ENCODE data around the gene MYO7B. TPM values are rescaled to one million over a fixed set of nuclear protein-coding genes. Genes with fewer than 3 reads are reported as not detected.

MYO7B gene
- total RNA-seq, 1 donor from 2014 or later, result 0.44 TPM

DNA sequence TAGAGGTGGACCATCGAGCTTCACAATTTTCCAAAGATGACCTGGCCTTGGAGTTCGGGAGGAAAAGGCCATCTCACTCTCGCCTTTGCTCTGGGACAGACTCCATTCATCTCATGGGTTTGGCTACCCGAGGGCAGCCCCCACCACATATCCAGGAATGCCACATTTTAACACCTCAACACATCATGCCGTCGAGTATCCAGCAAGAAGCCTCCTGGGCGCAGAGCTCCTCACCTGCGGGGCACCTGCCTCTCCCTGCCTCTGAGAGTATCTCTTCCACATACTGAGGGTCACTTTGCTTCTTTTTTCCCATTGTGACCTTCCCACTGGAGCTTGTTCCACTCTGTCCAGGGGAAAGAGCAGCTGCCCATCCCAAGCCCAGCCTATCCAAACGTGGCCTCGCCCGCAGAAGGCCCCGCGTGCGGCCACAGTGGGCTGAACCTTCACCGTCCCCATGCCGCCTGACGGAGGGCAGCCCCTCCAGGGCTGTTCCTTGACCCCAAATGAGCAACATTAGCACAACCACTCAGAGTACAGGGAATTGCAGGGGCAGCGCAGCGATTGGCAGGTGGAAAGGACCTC, 145.3 kb downstream of the MYO7B start:
- peak overlapping the region; percentile 81 for H3K27ac ChIP-seq (replicated peaks)
- TF ChIP-seq, protein P1, sequence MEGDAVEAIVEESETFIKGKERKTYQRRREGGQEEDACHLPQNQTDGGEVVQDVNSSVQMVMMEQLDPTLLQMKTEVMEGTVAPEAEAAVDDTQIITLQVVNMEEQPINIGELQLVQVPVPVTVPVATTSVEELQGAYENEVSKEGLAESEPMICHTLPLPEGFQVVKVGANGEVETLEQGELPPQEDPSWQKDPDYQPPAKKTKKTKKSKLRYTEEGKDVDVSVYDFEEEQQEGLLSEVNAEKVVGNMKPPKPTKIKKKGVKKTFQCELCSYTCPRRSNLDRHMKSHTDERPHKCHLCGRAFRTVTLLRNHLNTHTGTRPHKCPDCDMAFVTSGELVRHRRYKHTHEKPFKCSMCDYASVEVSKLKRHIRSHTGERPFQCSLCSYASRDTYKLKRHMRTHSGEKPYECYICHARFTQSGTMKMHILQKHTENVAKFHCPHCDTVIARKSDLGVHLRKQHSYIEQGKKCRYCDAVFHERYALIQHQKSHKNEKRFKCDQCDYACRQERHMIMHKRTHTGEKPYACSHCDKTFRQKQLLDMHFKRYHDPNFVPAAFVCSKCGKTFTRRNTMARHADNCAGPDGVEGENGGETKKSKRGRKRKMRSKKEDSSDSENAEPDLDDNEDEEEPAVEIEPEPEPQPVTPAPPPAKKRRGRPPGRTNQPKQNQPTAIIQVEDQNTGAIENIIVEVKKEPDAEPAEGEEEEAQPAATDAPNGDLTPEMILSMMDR (IDR thresholded peaks at IDR 0.05; ENCODE audit: borderline replicate concordance), result no peak
- no peaks in the 10 kb centered on the region for H3K9me3 ChIP-seq (replicated peaks)
- H3K4me3 ChIP-seq, result peak overlapping the region; percentile 66
- H3K36me3 ChIP-seq, result no peaks in the 10 kb centered on the region
- peaks cover 76% of the 10 kb centered on the region for H3K4me1 ChIP-seq
- intact Hi-C loops (cut with micrococcal nuclease), result no loop called here
- no peaks in the 10 kb centered on the region for H3K27me3 ChIP-seq (ENCODE audit: low read depth)
- no peak for DNase-seq

DNA sequence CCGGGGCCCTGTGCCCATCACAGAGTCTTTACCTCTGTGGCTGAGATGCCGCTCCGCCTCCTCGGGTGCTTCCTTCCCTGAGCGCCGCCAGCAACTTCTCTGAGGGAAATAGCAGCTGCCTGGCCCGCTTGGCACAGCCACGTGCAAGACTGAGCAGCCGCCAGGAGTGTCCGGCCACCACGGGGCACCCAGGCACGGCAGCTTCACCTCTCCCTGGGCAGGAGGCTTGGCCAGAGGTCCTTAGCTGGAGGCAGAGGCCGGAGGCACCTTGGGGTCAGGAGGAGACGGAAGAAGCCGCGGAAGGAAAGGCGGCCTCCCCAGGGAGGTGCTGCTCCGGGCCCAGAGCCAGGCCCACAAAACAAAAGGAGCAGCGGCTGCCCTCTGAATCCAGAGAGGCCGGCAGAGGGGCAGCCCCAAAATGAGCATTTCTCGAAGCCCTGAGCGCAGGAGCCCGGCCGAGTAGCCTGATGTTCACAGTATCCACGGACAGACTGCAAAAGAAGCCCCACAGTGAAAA, 145.9 kb downstream of the MYO7B start:
- TF ChIP-seq, protein P1 (IDR thresholded peaks at IDR 0.05; ENCODE audit: borderline replicate concordance), result no peak
- intact Hi-C loops (cut with micrococcal nuclease), result no loop called here
- Histone ChIP-seq H3K9me3 (replicated peaks) (no peaks in the 10 kb centered on the region), H3K36me3 (no peaks in the 10 kb centered on the region), H3K4me1 (peaks cover 70% of the 10 kb centered on the region), H3K27me3 (ENCODE audit: low read depth) (no peaks in the 10 kb centered on the region), H3K4me3 (peak overlapping the region; percentile 66), H3K27ac (replicated peaks) (peak overlapping the region; percentile 81)
- peak; percentile 63 for DNase-seq

DNA sequence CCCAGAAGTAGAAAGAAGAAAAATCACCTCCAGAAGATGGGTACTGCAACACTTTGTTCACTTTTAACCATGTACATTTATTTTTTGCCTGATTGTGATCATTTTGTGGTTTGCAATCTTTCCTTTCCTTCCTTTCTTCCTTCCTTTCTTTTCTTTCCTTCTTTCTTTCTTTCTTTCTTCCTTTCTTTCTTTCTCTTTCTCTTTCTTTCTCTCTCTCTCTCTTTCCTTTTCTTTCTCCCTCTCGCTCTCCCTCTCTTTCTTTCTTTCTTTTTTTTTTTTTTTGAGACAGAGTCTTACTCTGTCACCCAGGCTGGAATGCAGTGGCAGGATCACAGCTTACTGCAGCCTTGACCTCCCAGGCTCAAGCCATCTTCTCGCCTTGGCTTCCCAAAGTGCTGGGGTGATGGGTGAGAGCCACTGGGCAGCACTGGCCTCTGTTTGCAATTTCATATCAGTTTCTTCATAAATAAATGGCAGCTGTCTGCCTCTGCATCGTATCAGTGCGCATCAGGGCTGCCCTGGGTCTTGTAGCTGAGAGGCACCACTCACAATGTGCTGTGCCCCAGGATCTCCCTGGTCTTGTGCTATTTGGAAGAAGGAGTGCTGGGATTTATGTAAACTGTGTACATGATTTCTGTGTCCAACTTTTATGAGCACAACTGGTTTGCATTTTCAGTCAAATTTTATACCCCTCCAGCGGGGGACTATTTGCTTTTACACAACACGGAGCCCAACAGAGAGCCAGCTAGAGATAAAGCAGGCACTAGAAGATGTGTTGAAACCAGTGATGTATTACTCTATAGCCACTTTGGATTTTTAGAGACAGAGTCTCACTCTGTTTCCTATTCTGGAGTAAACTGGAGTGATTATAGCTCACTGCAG, 146.7 kb downstream of the MYO7B start:
- intact Hi-C loops (cut with micrococcal nuclease), result no loop called here
- Histone ChIP-seq H3K27me3 (ENCODE audit: low read depth) (no peaks in the 10 kb centered on the region), H3K4me3 (peak overlapping the region; percentile 66), H3K9me3 (replicated peaks) (no peaks in the 10 kb centered on the region), H3K36me3 (no peaks in the 10 kb centered on the region), H3K27ac (replicated peaks) (peak overlapping the region; percentile 81), H3K4me1 (peaks cover 62% of the 10 kb centered on the region)
- no peak for DNase-seq
- TF ChIP-seq, protein P1 (IDR thresholded peaks at IDR 0.05; ENCODE audit: borderline replicate concordance), result no peak

DNA sequence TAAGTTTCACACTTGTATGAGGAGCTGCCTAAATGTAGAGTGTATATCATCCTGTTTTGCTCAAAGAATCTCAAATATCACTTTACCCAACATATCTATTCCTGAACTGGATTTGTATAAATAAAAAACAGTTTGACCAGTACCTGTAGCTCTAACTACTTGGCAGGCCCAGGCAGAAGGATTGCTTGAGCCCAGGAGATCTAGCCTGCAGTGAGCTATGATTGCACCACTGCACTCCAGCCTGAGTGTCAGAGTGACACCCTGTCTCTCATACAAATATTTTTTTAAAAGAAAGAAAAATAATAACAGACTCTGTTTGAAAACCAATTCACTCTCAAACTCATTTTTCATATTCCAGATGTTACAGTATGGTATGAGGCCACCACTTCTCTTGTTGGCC, 147.6 kb downstream of the MYO7B start:
- no peak overlapping the region for H3K27ac ChIP-seq (replicated peaks)
- peaks cover 1% of the 10 kb centered on the region for H3K9me3 ChIP-seq (replicated peaks)
- H3K4me1 ChIP-seq, result peaks cover 53% of the 10 kb centered on the region
- no peaks in the 10 kb centered on the region for H3K27me3 ChIP-seq (ENCODE audit: low read depth)
- intact Hi-C loops (cut with micrococcal nuclease), result no loop called here
- no peaks in the 10 kb centered on the region for H3K36me3 ChIP-seq
- H3K4me3 ChIP-seq, result no peak overlapping the region
- TF ChIP-seq, protein P1 (IDR thresholded peaks at IDR 0.05; ENCODE audit: borderline replicate concordance), result no peak
- no peak for DNase-seq

DNA sequence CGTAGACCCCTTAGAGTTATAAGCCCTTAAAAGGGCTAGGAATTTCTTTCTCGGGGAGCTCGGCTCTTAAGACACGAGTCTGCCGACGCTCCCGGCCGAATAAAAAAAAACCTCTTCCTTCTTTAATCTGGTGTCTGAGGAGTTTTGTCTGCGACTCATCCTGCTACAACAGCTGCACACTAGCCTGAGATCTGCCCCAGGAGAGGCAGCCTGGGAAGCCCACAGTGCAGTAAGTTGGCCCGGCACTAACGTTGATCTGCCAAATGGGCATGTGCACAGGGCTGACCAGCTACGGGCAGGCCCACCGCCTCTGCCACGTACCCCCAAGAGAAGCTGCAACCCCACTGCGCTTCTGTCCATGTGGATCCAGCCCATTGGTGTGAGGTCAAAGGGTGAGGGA, 148.3 kb downstream of the MYO7B start:
- peaks cover 47% of the 10 kb centered on the region for H3K4me1 ChIP-seq
- intact Hi-C loops (cut with micrococcal nuclease), result no loop called here
- TF ChIP-seq, protein P1 (IDR thresholded peaks at IDR 0.05; ENCODE audit: borderline replicate concordance), result no peak
- H3K27ac ChIP-seq (replicated peaks), result no peak overlapping the region
- H3K9me3 ChIP-seq (replicated peaks), result peaks cover 7% of the 10 kb centered on the region
- H3K27me3 ChIP-seq (ENCODE audit: low read depth), result no peaks in the 10 kb centered on the region
- H3K4me3 ChIP-seq, result no peak overlapping the region
- H3K36me3 ChIP-seq, result no peaks in the 10 kb centered on the region
- DNase-seq, result no peak
